CD14-positive monocyte (primary cell): ENCODE data around the gene AIFM3. TPM values are rescaled to one million over a fixed set of nuclear protein-coding genes. Genes with fewer than 3 reads are reported as not detected.
"Not testable (repeated sequence)": the region's sequence is repeated elsewhere in the genome, so short reads cannot be mapped to it uniquely, and the experiment has no call there.

Source experiments
- DNase-seq, 3 donors: peaks; one replicate each; pipeline ENCODE4 v3.0.0-alpha.2; 2011 to 2022
- H2AFZ ChIP-seq: 2 replicates; pipeline ENCODE4 v1.6.0; 2012; ENCODE audit warnings: mild to moderate bottlenecking, low read depth, low read length, inconsistent platforms; ENCODE audit not compliant: insufficient read depth, poor library complexity, severe bottlenecking
- H3K27ac ChIP-seq, 2 donors: 1 replicate in 1 of 2; 2 replicates in 1 of 2; pipeline ENCODE4 v1.5.1; 2012 to 2013; ENCODE audit warnings: low read length in 2 of 2, control low read depth in 1 of 2, inconsistent platforms in 1 of 2, low read depth in 1 of 2, mild to moderate bottlenecking in 1 of 2
- H3K27me3 ChIP-seq, 2 donors: one replicate each; pipeline versions ENCODE4 v1.6.0 to v1.6.1; 2011 to 2013; ENCODE audit warnings: low read length in 2 of 2; ENCODE audit not compliant: control insufficient read depth in 2 of 2, insufficient read depth in 2 of 2
- H3K36me3 ChIP-seq, 2 donors: replicated peaks in 1 of 2; 1 replicate in 1 of 2; 2 replicates in 1 of 2; pipeline versions ENCODE4 v1.5.1 to v1.6.1; 2012 to 2013; ENCODE audit warnings: low read length in 2 of 2, control low read depth in 1 of 2, inconsistent platforms in 1 of 2, mild to moderate bottlenecking in 1 of 2; ENCODE audit not compliant: insufficient read depth in 2 of 2, control insufficient read depth in 1 of 2
- H3K4me1 ChIP-seq, 2 donors: 1 replicate in 1 of 2; 2 replicates in 1 of 2; pipeline versions ENCODE4 v1.5.1 to v1.6.1; 2012 to 2013; ENCODE audit warnings: low read length in 2 of 2, control low read depth in 1 of 2, inconsistent platforms in 1 of 2, mild to moderate bottlenecking in 1 of 2, moderate library complexity in 1 of 2; ENCODE audit not compliant: insufficient read depth in 2 of 2, control insufficient read depth in 1 of 2
- H3K4me2 ChIP-seq: replicated peaks from 2 replicates; pipeline ENCODE3; 2012; ENCODE audit warnings: low read length, moderate library complexity, mild to moderate bottlenecking; ENCODE audit not compliant: poor library complexity, severe bottlenecking; ENCODE audit errors: extremely low read depth
- H3K4me3 ChIP-seq, 3 experiments: fragments of 200-600 bp in 1 of 3; sonication (generic) in 1 of 3; replicated peaks in 1 of 3; 1 replicate in 2 of 3; 2 replicates in 1 of 3; pipeline ENCODE4 v1.5.1; 2011 to 2013; ENCODE audit warnings: low read length in 3 of 3, mild to moderate bottlenecking in 3 of 3, control low read depth in 2 of 3, low read depth in 2 of 3, inconsistent platforms in 1 of 3, moderate library complexity in 1 of 3
- H3K79me2 ChIP-seq: 2 replicates; pipeline ENCODE4 v1.6.0; 2012; ENCODE audit warnings: mild to moderate bottlenecking, control low read depth, inconsistent platforms, low read length, moderate library complexity; ENCODE audit not compliant: insufficient read depth
- H3K9ac ChIP-seq: 2 replicates; pipeline ENCODE4 v1.6.0; 2017; ENCODE audit warnings: low read length, mild to moderate bottlenecking; ENCODE audit not compliant: insufficient read depth, poor library complexity, severe bottlenecking
- H3K9me3 ChIP-seq, 2 donors: replicated peaks in 1 of 2; 1 replicate in 1 of 2; 2 replicates in 1 of 2; pipeline versions ENCODE4 v1.5.1 to v1.6.1; 2012 to 2013; ENCODE audit warnings: low read length in 2 of 2, control low read depth in 1 of 2; ENCODE audit not compliant: control insufficient read depth in 1 of 2, insufficient read depth in 1 of 2
- H4K20me1 ChIP-seq: 2 replicates; pipeline ENCODE4 v1.6.0; 2012; ENCODE audit warnings: mild to moderate bottlenecking, low read length, control low read depth, moderate library complexity; ENCODE audit not compliant: insufficient read depth
- H3K27ac Mint-ChIP-seq, 7 donors: one replicate each; pipeline ENCODE4 v1.8.0; 2020; ENCODE audit warnings: mild to moderate bottlenecking in 7 of 7, mixed read lengths in 7 of 7, moderate library complexity in 6 of 7, inconsistent platforms in 2 of 7
- H3K27me3 Mint-ChIP-seq, 3 donors: one replicate each; pipeline ENCODE4 v1.8.0; 2021 to 2022; ENCODE audit warnings: low read depth in 3 of 3, mild to moderate bottlenecking in 3 of 3, mixed read lengths in 3 of 3, moderate library complexity in 3 of 3, inconsistent platforms in 1 of 3
- H3K36me3 Mint-ChIP-seq, 2 donors: one replicate each; pipeline ENCODE4 v1.8.0; 2020; ENCODE audit warnings: mixed read lengths in 2 of 2, inconsistent platforms in 1 of 2, mild to moderate bottlenecking in 1 of 2
- H3K4me1 Mint-ChIP-seq: one replicate; pipeline ENCODE4 v1.8.0; 2020; ENCODE audit warnings: mild to moderate bottlenecking, mixed read lengths
- H3K4me3 Mint-ChIP-seq, 2 donors: one replicate each; pipeline ENCODE4 v1.8.0; 2020; ENCODE audit warnings: mild to moderate bottlenecking in 2 of 2, mixed read lengths in 2 of 2, moderate library complexity in 1 of 2
- H3K9me3 Mint-ChIP-seq, 7 donors: one replicate each; pipeline ENCODE4 v1.8.0; 2020 to 2022; ENCODE audit warnings: mixed read lengths in 7 of 7, mild to moderate bottlenecking in 6 of 7, moderate library complexity in 6 of 7, inconsistent platforms in 2 of 7
- CTCF ChIP-seq: fragments of 200-600 bp; IDR thresholded peaks from one replicate; pipeline ENCODE4 v1.8.0; 2022; ENCODE audit warnings: antibody characterized with exemption, mild to moderate bottlenecking
- WGBS: methylation state at CpG from one replicate; pipeline ENCODE4 v1.1.5; 2013; ENCODE audit warnings: missing lambda C conversion rate; ENCODE audit not compliant: insufficient coverage; 5-methylcytosine and 5-hydroxymethylcytosine counted together
- intact Hi-C, 2 donors: fragments of 100-400 bp; cut with micrococcal nuclease; formaldehyde crosslinking; loops; one replicate each; pipeline versions ENCODE4 v1.15.0 to v1.15.1; 2023
- polyA plus RNA-seq, 3 donors: library from polyadenylated mRNA; depleted of rRNA in 1 of 3; unstranded in 2 of 3; stranded (reverse) in 1 of 3; fragments of 300-500 nt in 2 of 3; fragments of >200 nt in 1 of 3; fragmentation: Illumina TruSeq in 2 of 3; gene quantifications; 1 replicate in 2 of 3; 2 replicates in 1 of 3; pipeline ENCODE4 v1.2.3, GENCODE V29; 2012 to 2021

Gene AIFM3
- polyA plus RNA-seq, 3 donors: 2.1 to 40.9 (median 2.3) TPM

- under 1% methylated on average over 83 of the region's 83 CpGs for WGBS
- Histone ChIP-seq H2AFZ (peak within 1 kb of the TSS; percentile 78), H3K36me3 (peaks cover 31 to 34% of the 10 kb centered on the region in 2 donors), H3K4me2 (peak within 1 kb of the TSS; percentile 73), H3K9ac (peak within 1 kb of the TSS; percentile 90), H3K4me3 (peak within 1 kb of the TSS; percentile 53 to 79 (median 66)), H3K79me2 (peaks cover 13% of the 10 kb centered on the region), H3K27ac (peak within 1 kb of the TSS; percentile 91 to 95), H3K9me3 (no peaks in the 10 kb centered on the region), H3K4me1 (peaks cover 24 to 30% of the 10 kb centered on the region in 2 donors), H3K27me3 (no peaks in the 10 kb centered on the region), H4K20me1 (no peaks in the 10 kb centered on the region)
- Mint-ChIP-seq H3K36me3 (peaks cover 11 to 27% of the 10 kb centered on the region in 2 donors), H3K9me3 (peaks cover 0 to 1% (median 0%) of the 10 kb centered on the region in 7 donors), H3K4me3 (peak within 1 kb of the TSS; percentile 84 to 94), H3K27me3 (peaks cover 0 to 5% (median 1%) of the 10 kb centered on the region in 3 donors), H3K4me1 (peaks cover 26% of the 10 kb centered on the region), H3K27ac (peak within 1 kb of the TSS; percentile 95 to 99 (median 98))
- peak; percentile 95 to 98 (median 97) for DNase-seq
- intact Hi-C loops: loop anchor here in 1 of 2 donors (5.0 kb wide), 2 partner anchors 84 to 144 kb away; partner anchors contain the start of genes CRKL, PI4KA and SNAP29
- no peak for TF ChIP-seq CTCF
Measured at GRCh38 chr22:21001601-21002325, 34.7 kb downstream of the AIFM3 start, which contains the start of gene THAP7. Gene THAP7 (minus strand): TSS chr22:21002118. CDS start chr22:21001911, 207 bp downstream.

- H3K27ac Mint-ChIP-seq: peak overlapping the region in 1 of 7 donors; percentile 61
- peaks cover 0 to 1% (median 0%) of the 10 kb centered on the region in 7 donors for H3K9me3 Mint-ChIP-seq
- Histone ChIP-seq H3K27me3 (no peaks in the 10 kb centered on the region), H3K4me2 (no peak overlapping the region), H3K4me1 (peaks cover 24 to 30% of the 10 kb centered on the region in 2 donors), H4K20me1 (no peaks in the 10 kb centered on the region), H2AFZ (no peak overlapping the region), H3K36me3 (peaks cover 11 to 14% of the 10 kb centered on the region in 2 donors), H3K9me3 (no peaks in the 10 kb centered on the region), H3K9ac (no peak overlapping the region), H3K27ac (no peak overlapping the region), H3K4me3 (no peak overlapping the region), H3K79me2 (peaks cover 13% of the 10 kb centered on the region)
- TF ChIP-seq CTCF: no peak
- peaks cover 6 to 11% of the 10 kb centered on the region in 2 donors for H3K36me3 Mint-ChIP-seq
- peaks cover 26% of the 10 kb centered on the region for H3K4me1 Mint-ChIP-seq
- H3K27me3 Mint-ChIP-seq: peaks cover 0 to 3% (median 1%) of the 10 kb centered on the region in 3 donors
- WGBS: no CpG with 5 or more reads among the region's 4 CpGs
- no peak overlapping the region for H3K4me3 Mint-ChIP-seq
- intact Hi-C loops: loop anchor here in 1 of 2 donors (5.0 kb wide), 2 partner anchors 86 to 146 kb away; partner anchors contain the start of genes CRKL, PI4KA and SNAP29
- no peak for DNase-seq
Measured at GRCh38 chr22:21003782-21004181, 36.7 kb downstream of the AIFM3 start.

GRCh38 chr22:21009208-21009607 is 42.2 kb downstream of the AIFM3 start:
- H3K9me3 Mint-ChIP-seq, H3K4me1 ChIP-seq, H3K4me3 Mint-ChIP-seq, H3K27me3 ChIP-seq, H3K79me2 ChIP-seq, H3K4me2 ChIP-seq, H3K9ac ChIP-seq, DNase-seq, intact Hi-C loops, H3K36me3 Mint-ChIP-seq, H3K4me1 Mint-ChIP-seq, H2AFZ ChIP-seq, H3K4me3 ChIP-seq, H3K27ac ChIP-seq, H3K9me3 ChIP-seq, H4K20me1 ChIP-seq, H3K36me3 ChIP-seq: not testable (repeated sequence)
- peak overlapping the region in 1 of 7 donors; percentile 17 for H3K27ac Mint-ChIP-seq
- H3K27me3 Mint-ChIP-seq: peaks cover 7 to 13% (median 9%) of the 10 kb centered on the region in 3 donors
- WGBS: 94% methylated on average over 8 of the region's 13 CpGs
